ENCODE results near the gene GFI1B.

DNA sequence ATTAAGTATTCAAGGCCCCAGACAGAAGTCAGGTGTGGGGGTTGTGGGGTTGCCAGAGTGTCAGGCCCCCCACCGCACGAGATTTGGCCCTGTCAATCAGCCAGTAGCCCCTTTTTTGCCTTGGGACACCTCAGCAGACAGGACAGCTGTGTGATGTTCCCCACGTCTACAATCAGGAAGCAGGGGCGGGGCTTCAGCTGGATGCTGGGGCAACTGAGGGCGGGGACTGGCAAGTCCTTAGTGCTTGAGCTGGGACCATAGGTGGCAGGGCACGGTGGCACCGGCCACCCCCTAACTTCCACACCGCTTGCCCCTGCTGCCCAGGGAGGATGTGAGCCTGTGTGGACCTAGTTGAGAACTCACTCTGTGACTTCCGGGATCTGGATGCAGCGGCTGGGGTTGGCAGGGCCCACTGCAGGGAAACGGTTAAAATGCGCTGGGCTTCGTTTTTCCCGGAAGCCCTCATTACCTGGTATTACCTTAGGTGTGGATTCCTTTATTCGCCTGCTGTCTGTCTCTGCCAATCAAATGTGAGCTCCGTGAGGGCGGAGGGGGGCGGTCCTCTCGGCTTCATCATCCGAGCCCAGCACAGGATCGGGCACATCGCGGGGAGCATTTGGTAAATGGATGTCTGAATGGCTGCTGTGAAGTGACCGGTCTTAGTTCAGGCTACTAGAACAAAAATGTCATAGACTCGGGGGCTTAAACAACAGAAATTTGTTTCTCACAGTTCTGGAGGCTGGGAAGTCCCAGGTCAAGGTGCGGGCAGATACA, 44.8 kb downstream of the GFI1B start:
- TF ChIP-seq POLR2A (IDR thresholded peaks at IDR 0.05): no peak
- TF ChIP-seq, protein P1, sequence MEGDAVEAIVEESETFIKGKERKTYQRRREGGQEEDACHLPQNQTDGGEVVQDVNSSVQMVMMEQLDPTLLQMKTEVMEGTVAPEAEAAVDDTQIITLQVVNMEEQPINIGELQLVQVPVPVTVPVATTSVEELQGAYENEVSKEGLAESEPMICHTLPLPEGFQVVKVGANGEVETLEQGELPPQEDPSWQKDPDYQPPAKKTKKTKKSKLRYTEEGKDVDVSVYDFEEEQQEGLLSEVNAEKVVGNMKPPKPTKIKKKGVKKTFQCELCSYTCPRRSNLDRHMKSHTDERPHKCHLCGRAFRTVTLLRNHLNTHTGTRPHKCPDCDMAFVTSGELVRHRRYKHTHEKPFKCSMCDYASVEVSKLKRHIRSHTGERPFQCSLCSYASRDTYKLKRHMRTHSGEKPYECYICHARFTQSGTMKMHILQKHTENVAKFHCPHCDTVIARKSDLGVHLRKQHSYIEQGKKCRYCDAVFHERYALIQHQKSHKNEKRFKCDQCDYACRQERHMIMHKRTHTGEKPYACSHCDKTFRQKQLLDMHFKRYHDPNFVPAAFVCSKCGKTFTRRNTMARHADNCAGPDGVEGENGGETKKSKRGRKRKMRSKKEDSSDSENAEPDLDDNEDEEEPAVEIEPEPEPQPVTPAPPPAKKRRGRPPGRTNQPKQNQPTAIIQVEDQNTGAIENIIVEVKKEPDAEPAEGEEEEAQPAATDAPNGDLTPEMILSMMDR (IDR thresholded peaks at IDR 0.05): no peak
